Measurements from ENCODE around the gene CCBE1. TPM values are rescaled to one million over a fixed set of nuclear protein-coding genes. Genes with fewer than 3 reads are reported as not detected.

The CCBE1 gene
- polyA plus RNA-seq, 1 donor from 2014 or later: 0.19 TPM

GRCh38 chr18:59708988-59709387 is 11.8 kb upstream of the CCBE1 start:
- no peak for TF ChIP-seq POLR2AphosphoS5 (IDR thresholded peaks at IDR 0.05)
- no peak for TF ChIP-seq EP300 (conservative IDR thresholded peaks at IDR 0.05; ENCODE audit: poor library complexity, severe bottlenecking)
- Histone ChIP-seq H3K4me2 (ENCODE audit: low read length) (no peak overlapping the region), H3K9me3 (ENCODE audit: low read length) (no peaks in the 10 kb centered on the region), H3K27ac (ENCODE audit: low read length) (no peak overlapping the region), H3K9me2 (ENCODE audit: insufficient read depth, low read length) (no peaks in the 10 kb centered on the region), H3K9ac (ENCODE audit: low read length) (no peak overlapping the region), H2AFZ (ENCODE audit: low read depth, low read length) (no peak overlapping the region), H3K27me3 (ENCODE audit: insufficient read depth, low read depth, low read length) (no peaks in the 10 kb centered on the region), H3F3A (ENCODE audit: insufficient read depth, low read length, poor library complexity, severe bottlenecking) (no peaks in the 10 kb centered on the region), H4K20me1 (ENCODE audit: insufficient read depth) (no peaks in the 10 kb centered on the region), H3K36me3 (ENCODE audit: insufficient read depth, low read length) (no peaks in the 10 kb centered on the region), H3K4me3 (ENCODE audit: low read length) (no peak overlapping the region), H3K79me2 (replicated peaks; ENCODE audit: insufficient read depth, low read length) (no peaks in the 10 kb centered on the region)

DNA sequence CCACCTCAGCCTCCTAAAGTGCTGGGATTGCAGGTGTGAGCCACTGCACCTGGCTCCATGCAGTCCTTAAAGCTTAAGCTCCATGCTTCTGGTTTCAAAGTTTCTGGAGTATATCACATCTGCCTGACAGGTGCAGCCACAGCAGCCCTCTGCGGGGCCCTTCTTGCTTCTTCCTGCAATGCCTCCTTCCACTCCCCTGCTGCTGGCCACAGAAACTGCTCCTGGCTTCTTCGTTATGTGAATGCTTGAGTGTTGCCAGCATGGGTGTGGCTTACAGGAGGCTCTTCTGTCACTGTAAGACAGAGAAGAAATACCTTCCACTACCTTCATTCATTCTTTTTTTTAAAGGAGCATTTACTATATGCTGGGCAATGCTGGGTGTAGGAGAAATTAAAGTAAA is 10.1 kb upstream of the CCBE1 start:
- no peak overlapping the region for H3K27ac ChIP-seq (ENCODE audit: low read length)

More for the DNA sequence above, 10.1 kb upstream of the CCBE1 start:
- no peak overlapping the region for H3K4me3 ChIP-seq (ENCODE audit: low read length)
- H2AFZ ChIP-seq (ENCODE audit: low read depth, low read length): no peak overlapping the region
- H3K79me2 ChIP-seq (replicated peaks; ENCODE audit: insufficient read depth, low read length): no peaks in the 10 kb centered on the region
- no peaks in the 10 kb centered on the region for H3K27me3 ChIP-seq (ENCODE audit: insufficient read depth, low read depth, low read length)
- H3K9me3 ChIP-seq (ENCODE audit: low read length): no peaks in the 10 kb centered on the region
- no peaks in the 10 kb centered on the region for H3K36me3 ChIP-seq (ENCODE audit: insufficient read depth, low read length)
- H3K4me2 ChIP-seq (ENCODE audit: low read length): no peak overlapping the region
- H3F3A ChIP-seq (ENCODE audit: insufficient read depth, low read length, poor library complexity, severe bottlenecking): no peaks in the 10 kb centered on the region
- TF ChIP-seq EZH2 (IDR thresholded peaks at IDR 0.05; ENCODE audit: borderline replicate concordance, insufficient read depth, low read length, poor library complexity, severe bottlenecking): no peak
- TF ChIP-seq RAD21 (conservative IDR thresholded peaks at IDR 0.05): no peak
- TF ChIP-seq EP300 (conservative IDR thresholded peaks at IDR 0.05; ENCODE audit: poor library complexity, severe bottlenecking): no peak
- no peak for TF ChIP-seq SMC3 (conservative IDR thresholded peaks at IDR 0.05; ENCODE audit: poor library complexity)
- no peak for TF ChIP-seq POLR2AphosphoS5 (IDR thresholded peaks at IDR 0.05)
- TF ChIP-seq TAF1 (IDR thresholded peaks at IDR 0.05; ENCODE audit: low read depth): no peak
- no peak for TF ChIP-seq REST (IDR thresholded peaks at IDR 0.05; ENCODE audit: borderline replicate concordance)
- no peak for TF ChIP-seq MXI1 (conservative IDR thresholded peaks at IDR 0.05; ENCODE audit: poor library complexity, severe bottlenecking)
- TF ChIP-seq, protein P1, sequence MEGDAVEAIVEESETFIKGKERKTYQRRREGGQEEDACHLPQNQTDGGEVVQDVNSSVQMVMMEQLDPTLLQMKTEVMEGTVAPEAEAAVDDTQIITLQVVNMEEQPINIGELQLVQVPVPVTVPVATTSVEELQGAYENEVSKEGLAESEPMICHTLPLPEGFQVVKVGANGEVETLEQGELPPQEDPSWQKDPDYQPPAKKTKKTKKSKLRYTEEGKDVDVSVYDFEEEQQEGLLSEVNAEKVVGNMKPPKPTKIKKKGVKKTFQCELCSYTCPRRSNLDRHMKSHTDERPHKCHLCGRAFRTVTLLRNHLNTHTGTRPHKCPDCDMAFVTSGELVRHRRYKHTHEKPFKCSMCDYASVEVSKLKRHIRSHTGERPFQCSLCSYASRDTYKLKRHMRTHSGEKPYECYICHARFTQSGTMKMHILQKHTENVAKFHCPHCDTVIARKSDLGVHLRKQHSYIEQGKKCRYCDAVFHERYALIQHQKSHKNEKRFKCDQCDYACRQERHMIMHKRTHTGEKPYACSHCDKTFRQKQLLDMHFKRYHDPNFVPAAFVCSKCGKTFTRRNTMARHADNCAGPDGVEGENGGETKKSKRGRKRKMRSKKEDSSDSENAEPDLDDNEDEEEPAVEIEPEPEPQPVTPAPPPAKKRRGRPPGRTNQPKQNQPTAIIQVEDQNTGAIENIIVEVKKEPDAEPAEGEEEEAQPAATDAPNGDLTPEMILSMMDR (IDR thresholded peaks at IDR 0.05; ENCODE audit: poor library complexity, severe bottlenecking): no peak
- no peaks in the 10 kb centered on the region for H4K20me1 ChIP-seq (ENCODE audit: insufficient read depth)
- H3K9me2 ChIP-seq (ENCODE audit: insufficient read depth, low read length): no peaks in the 10 kb centered on the region
- H3K9ac ChIP-seq (ENCODE audit: low read length): no peak overlapping the region
